Panc1 (cell line): ENCODE data around the gene RRBP1.

Experiments used
- POLR2AphosphoS5 ChIP-seq: IDR thresholded peaks from 2 replicates; pipeline ENCODE4 v1.6.1; 2012; ENCODE audit warnings: mild to moderate bottlenecking, low read depth, low read length, moderate library complexity
- SIN3A ChIP-seq: IDR thresholded peaks from 2 replicates; pipeline ENCODE4 v1.6.1; 2012; ENCODE audit warnings: low read depth, mild to moderate bottlenecking, low read length, moderate library complexity, borderline replicate concordance; ENCODE audit not compliant: insufficient read depth
- TF ChIP-seq, protein P1 (sequence below): fragments of 450-650 bp; IDR thresholded peaks from 2 replicates; pipeline ENCODE4 v1.5.1; 2017; ENCODE audit warnings: mild to moderate bottlenecking
- TF ChIP-seq, protein P2 (sequence below), 2 experiments: IDR thresholded peaks; 2 replicates each; pipeline ENCODE4 v1.6.1; 2011 to 2012; ENCODE audit warnings: low read depth in 2 of 2, control low read depth in 1 of 2, low read length in 1 of 2, mild to moderate bottlenecking in 1 of 2, moderate library complexity in 1 of 2; ENCODE audit not compliant: insufficient read depth in 1 of 2

- TF ChIP-seq, protein P1, sequence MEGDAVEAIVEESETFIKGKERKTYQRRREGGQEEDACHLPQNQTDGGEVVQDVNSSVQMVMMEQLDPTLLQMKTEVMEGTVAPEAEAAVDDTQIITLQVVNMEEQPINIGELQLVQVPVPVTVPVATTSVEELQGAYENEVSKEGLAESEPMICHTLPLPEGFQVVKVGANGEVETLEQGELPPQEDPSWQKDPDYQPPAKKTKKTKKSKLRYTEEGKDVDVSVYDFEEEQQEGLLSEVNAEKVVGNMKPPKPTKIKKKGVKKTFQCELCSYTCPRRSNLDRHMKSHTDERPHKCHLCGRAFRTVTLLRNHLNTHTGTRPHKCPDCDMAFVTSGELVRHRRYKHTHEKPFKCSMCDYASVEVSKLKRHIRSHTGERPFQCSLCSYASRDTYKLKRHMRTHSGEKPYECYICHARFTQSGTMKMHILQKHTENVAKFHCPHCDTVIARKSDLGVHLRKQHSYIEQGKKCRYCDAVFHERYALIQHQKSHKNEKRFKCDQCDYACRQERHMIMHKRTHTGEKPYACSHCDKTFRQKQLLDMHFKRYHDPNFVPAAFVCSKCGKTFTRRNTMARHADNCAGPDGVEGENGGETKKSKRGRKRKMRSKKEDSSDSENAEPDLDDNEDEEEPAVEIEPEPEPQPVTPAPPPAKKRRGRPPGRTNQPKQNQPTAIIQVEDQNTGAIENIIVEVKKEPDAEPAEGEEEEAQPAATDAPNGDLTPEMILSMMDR: no peak
- TF ChIP-seq POLR2AphosphoS5 (no peak), SIN3A (no peak)
- TF ChIP-seq, protein P2, sequence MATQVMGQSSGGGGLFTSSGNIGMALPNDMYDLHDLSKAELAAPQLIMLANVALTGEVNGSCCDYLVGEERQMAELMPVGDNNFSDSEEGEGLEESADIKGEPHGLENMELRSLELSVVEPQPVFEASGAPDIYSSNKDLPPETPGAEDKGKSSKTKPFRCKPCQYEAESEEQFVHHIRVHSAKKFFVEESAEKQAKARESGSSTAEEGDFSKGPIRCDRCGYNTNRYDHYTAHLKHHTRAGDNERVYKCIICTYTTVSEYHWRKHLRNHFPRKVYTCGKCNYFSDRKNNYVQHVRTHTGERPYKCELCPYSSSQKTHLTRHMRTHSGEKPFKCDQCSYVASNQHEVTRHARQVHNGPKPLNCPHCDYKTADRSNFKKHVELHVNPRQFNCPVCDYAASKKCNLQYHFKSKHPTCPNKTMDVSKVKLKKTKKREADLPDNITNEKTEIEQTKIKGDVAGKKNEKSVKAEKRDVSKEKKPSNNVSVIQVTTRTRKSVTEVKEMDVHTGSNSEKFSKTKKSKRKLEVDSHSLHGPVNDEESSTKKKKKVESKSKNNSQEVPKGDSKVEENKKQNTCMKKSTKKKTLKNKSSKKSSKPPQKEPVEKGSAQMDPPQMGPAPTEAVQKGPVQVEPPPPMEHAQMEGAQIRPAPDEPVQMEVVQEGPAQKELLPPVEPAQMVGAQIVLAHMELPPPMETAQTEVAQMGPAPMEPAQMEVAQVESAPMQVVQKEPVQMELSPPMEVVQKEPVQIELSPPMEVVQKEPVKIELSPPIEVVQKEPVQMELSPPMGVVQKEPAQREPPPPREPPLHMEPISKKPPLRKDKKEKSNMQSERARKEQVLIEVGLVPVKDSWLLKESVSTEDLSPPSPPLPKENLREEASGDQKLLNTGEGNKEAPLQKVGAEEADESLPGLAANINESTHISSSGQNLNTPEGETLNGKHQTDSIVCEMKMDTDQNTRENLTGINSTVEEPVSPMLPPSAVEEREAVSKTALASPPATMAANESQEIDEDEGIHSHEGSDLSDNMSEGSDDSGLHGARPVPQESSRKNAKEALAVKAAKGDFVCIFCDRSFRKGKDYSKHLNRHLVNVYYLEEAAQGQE (IDR thresholded peaks at IDR 0.05; ENCODE audit: insufficient read depth in 1 of 2, low read depth in 2 of 2, low read length in 1 of 2): no peak
These were observed 51.8 kb downstream of the RRBP1 start for GRCh38 chr20:17630151-17630805.
